PC-9 (cell line): ENCODE data around the gene MINDY1. TPM values are rescaled to one million over a fixed set of nuclear protein-coding genes. Genes with fewer than 3 reads are reported as not detected.

Experiments used
- Bru-seq: library from RNA; stranded (reverse); fragments of 400-500 nt; gene quantifications from one replicate; lab custom pipeline; 2021; lab: Mats Ljungman, UMichigan
- BruChase-seq, 2 experiments: library from RNA; stranded (reverse); fragments of 400-500 nt; gene quantifications; one replicate each; lab custom pipeline; 2021; lab: Mats Ljungman, UMichigan
- BruUV-seq: library from RNA; stranded (reverse); fragments of 400-500 nt; replicated peaks from 2 replicates; lab custom pipeline; 2021; lab: Mats Ljungman, UMichigan
- CTCF ChIA-PET: fragments of 300-600 bp; sonication (Branson Sonifier 250); formaldehyde crosslinking; loops from one replicate; lab custom pipeline; 2022; ENCODE audit warnings: antibody characterized with exemption; lab: Charles Lee
- POLR2A ChIA-PET: fragments of 300-600 bp; sonication (Branson Sonifier 250); formaldehyde crosslinking; loops from one replicate; lab custom pipeline; 2022; ENCODE audit warnings: antibody characterized with exemption; ENCODE audit not compliant: unreplicated experiment; lab: Charles Lee
- DNase-seq, 2 experiments: peaks; one replicate each; pipeline versions ENCODE4 v3.0.0 to v3.0.0-alpha.2; 2015 to 2022; ENCODE audit warnings: mixed read lengths in 1 of 2
- H2AFZ ChIP-seq: fragments of 200-600 bp; sonication (generic); 2 replicates; pipeline ENCODE4 v1.8.1; 2017; ENCODE audit warnings: antibody characterized with exemption
- H3F3A ChIP-seq: fragments of 200-600 bp; sonication (generic); 2 replicates; pipeline ENCODE4 v1.8.1; 2017; ENCODE audit warnings: antibody characterized with exemption, mild to moderate bottlenecking, low read depth; ENCODE audit not compliant: insufficient read depth
- H3K27ac ChIP-seq: fragments of 200-600 bp; sonication (generic); 2 replicates; pipeline ENCODE4 v1.6.1; 2016; ENCODE audit warnings: mixed run types
- H3K27me3 ChIP-seq: fragments of 200-600 bp; sonication (generic); 2 replicates; pipeline ENCODE4 v1.6.1; 2016; ENCODE audit warnings: low read depth, mixed run types; ENCODE audit not compliant: insufficient read depth
- H3K36me3 ChIP-seq: fragments of 200-600 bp; sonication (generic); 2 replicates; pipeline ENCODE4 v1.6.1; 2016; ENCODE audit warnings: low read depth, mixed run types
- H3K4me1 ChIP-seq: fragments of 200-600 bp; sonication (generic); replicated peaks from 2 replicates; pipeline ENCODE4 v1.6.1; 2016; ENCODE audit warnings: mixed run types; ENCODE audit not compliant: insufficient read depth
- H3K4me2 ChIP-seq: fragments of 200-600 bp; sonication (generic); 2 replicates; pipeline ENCODE4 v1.6.1; 2017; ENCODE audit warnings: mixed run types
- H3K4me3 ChIP-seq: fragments of 200-600 bp; sonication (generic); 2 replicates; pipeline ENCODE4 v1.6.1; 2016; ENCODE audit warnings: mixed run types
- H3K79me2 ChIP-seq: fragments of 200-600 bp; sonication (generic); 2 replicates; pipeline ENCODE4 v1.6.1; 2017; ENCODE audit warnings: low read depth, mixed run types
- H3K9me2 ChIP-seq: fragments of 200-600 bp; sonication (generic); 2 replicates; pipeline ENCODE4 v1.8.1; 2017; ENCODE audit warnings: mild to moderate bottlenecking; ENCODE audit not compliant: insufficient read depth
- H3K9me3 ChIP-seq: fragments of 200-600 bp; sonication (generic); 2 replicates; pipeline ENCODE4 v1.8.1; 2016; ENCODE audit warnings: low read depth; ENCODE audit not compliant: insufficient read depth
- H4K20me1 ChIP-seq: fragments of 200-600 bp; sonication (generic); 2 replicates; pipeline ENCODE4 v1.8.1; 2017; ENCODE audit not compliant: insufficient read depth
- EZH2 ChIP-seq: fragments of 200-600 bp; sonication (generic); IDR thresholded peaks from 2 replicates; pipeline ENCODE4 v1.8.0; 2017; ENCODE audit warnings: antibody characterized with exemption, low read depth
- intact Hi-C: fragments of 100-400 bp; cut with micrococcal nuclease; formaldehyde crosslinking; loops from one replicate; pipeline ENCODE4 v1.10.0; 2022; ENCODE audit not compliant: unreplicated experiment
- long read RNA-seq: library from polyadenylated mRNA; stranded (forward); transcript quantifications from one replicate; pipeline ENCODE4 v2.0.0, GENCODE V29; 2022
- total RNA-seq: library from RNA; stranded (reverse); gene quantifications from 2 replicates; pipeline ENCODE4 v1.2.3, GENCODE V29; 2021
- TF ChIP-seq, protein P1 (sequence below): fragments of 200-600 bp; sonication (generic); conservative IDR thresholded peaks from 2 replicates; pipeline ENCODE4 v1.6.1; 2017; ENCODE audit warnings: mixed run types, antibody characterized with exemption, mild to moderate bottlenecking, moderate library complexity

Gene MINDY1, protein sequence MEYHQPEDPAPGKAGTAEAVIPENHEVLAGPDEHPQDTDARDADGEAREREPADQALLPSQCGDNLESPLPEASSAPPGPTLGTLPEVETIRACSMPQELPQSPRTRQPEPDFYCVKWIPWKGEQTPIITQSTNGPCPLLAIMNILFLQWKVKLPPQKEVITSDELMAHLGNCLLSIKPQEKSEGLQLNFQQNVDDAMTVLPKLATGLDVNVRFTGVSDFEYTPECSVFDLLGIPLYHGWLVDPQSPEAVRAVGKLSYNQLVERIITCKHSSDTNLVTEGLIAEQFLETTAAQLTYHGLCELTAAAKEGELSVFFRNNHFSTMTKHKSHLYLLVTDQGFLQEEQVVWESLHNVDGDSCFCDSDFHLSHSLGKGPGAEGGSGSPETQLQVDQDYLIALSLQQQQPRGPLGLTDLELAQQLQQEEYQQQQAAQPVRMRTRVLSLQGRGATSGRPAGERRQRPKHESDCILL
- total RNA-seq (15.6 and 17.6 TPM in 2 replicates), Bru-seq, nascent RNA (percentile 43 among the genes with signal in this experiment), BruChase-seq, experiment 1, labeled RNA remaining after a 2-hour chase (percentile 51 among the genes with signal in this experiment), BruChase-seq, experiment 2, labeled RNA remaining after a 6-hour chase (percentile 57 among the genes with signal in this experiment)
- long read RNA-seq, partial matches to known transcripts: 1 of 10 reads
- long read RNA-seq, other reads (novel, unspliced or antisense): 9 of 10 reads

- TF ChIP-seq, protein P1, sequence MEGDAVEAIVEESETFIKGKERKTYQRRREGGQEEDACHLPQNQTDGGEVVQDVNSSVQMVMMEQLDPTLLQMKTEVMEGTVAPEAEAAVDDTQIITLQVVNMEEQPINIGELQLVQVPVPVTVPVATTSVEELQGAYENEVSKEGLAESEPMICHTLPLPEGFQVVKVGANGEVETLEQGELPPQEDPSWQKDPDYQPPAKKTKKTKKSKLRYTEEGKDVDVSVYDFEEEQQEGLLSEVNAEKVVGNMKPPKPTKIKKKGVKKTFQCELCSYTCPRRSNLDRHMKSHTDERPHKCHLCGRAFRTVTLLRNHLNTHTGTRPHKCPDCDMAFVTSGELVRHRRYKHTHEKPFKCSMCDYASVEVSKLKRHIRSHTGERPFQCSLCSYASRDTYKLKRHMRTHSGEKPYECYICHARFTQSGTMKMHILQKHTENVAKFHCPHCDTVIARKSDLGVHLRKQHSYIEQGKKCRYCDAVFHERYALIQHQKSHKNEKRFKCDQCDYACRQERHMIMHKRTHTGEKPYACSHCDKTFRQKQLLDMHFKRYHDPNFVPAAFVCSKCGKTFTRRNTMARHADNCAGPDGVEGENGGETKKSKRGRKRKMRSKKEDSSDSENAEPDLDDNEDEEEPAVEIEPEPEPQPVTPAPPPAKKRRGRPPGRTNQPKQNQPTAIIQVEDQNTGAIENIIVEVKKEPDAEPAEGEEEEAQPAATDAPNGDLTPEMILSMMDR: peak; percentile 68
- no peak for TF ChIP-seq EZH2
Measured at GRCh38 chr1:151006327-151007052, at the start of gene MINDY1. MINDY1 (minus strand) TSS chr1:151006902; CDS start chr1:151002617, 4,285 bp downstream.

DNA sequence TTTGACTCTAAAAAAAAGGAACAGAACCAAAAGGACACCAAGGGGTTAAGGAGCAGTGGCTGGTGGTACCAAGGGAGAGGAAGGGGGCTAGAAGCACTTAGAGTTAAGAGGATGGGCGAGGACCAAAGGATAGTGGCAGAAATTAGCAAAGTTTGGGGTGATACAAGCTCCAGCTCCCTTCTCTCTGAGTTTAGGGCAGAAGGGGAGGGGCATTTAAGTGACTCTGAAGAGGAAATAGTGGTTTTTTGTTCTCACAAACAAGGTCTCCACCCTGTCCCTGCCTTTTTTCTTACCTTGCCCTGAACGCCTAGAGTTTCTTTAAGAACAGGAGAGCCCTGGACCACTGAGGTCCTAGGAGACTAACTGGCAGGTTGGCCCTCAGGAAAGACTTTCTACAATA lies 49.4 kb upstream of the MINDY1 start:
- Histone ChIP-seq H3K27ac (no peak overlapping the region), H3K27me3 (no peaks in the 10 kb centered on the region), H3K79me2 (peaks cover 47% of the 10 kb centered on the region), H4K20me1 (peaks cover 14% of the 10 kb centered on the region; the same call in 1 of the 2 replicates), H3K36me3 (peaks cover 38% of the 10 kb centered on the region), H2AFZ (no peak overlapping the region), H3K9me3 (no peaks in the 10 kb centered on the region), H3F3A (peaks cover 37% of the 10 kb centered on the region), H3K4me3 (no peak overlapping the region), H3K9me2 (no peaks in the 10 kb centered on the region), H3K4me1 (peaks cover 43% of the 10 kb centered on the region), H3K4me2 (peak overlapping the region; percentile 37)
- CTCF ChIA-PET: no interaction called here
- BruUV-seq: no TSS peak
- intact Hi-C loops: no loop called here
- DNase-seq: no peak
- TF ChIP-seq EZH2: no peak
- POLR2A ChIA-PET: interaction anchor here (0.6 kb wide), 2 partner anchors 20 to 193 kb away, joined by 4 to 5 read pairs; partner anchors contain the start of gene BNIPL

More at GRCh38 chr1:151006327-151007052, at the start of gene MINDY1:
- H3K4me1 ChIP-seq: peaks cover 56% of the 10 kb centered on the region
- BruUV-seq: TSS peak; percentile 38
- H3K79me2 ChIP-seq: peaks cover 24% of the 10 kb centered on the region
- peak within 1 kb of the TSS; percentile 86 for H3K4me2 ChIP-seq
- peak; percentile 64 to 72 for DNase-seq
- H3K27ac ChIP-seq: peak within 1 kb of the TSS; percentile 68
- H4K20me1 ChIP-seq: no peaks in the 10 kb centered on the region
- peak within 1 kb of the TSS; percentile 81 for H2AFZ ChIP-seq
- no peaks in the 10 kb centered on the region for H3K9me3 ChIP-seq
- H3K9me2 ChIP-seq: no peaks in the 10 kb centered on the region
- H3K27me3 ChIP-seq: no peaks in the 10 kb centered on the region
- intact Hi-C loops: loop anchor here (1.0 to 5.0 kb wide), 4 partner anchors 52 to 749 kb away; partner anchors contain the start of genes CA14, LYSMD1 and SCNM1
- ChIA-PET CTCF (interaction anchor here (0.5 to 2.1 kb wide), 4 partner anchors 9 to 26 kb away, joined by 3 to 11 read pairs (median 6); partner anchors contain the start of gene ANXA9), POLR2A (interaction anchor here (0.5 to 1.5 kb wide), 10 partner anchors 25 to 796 kb away, joined by 3 to 14 read pairs (median 4); partner anchors contain the start of genes ANXA9, BNIPL and GOLPH3L)
- no peaks in the 10 kb centered on the region for H3K36me3 ChIP-seq
- H3F3A ChIP-seq: peaks cover 28% of the 10 kb centered on the region
- peak within 1 kb of the TSS; percentile 56; the same call in 1 of the 2 replicates for H3K4me3 ChIP-seq

- Histone ChIP-seq H3F3A (peaks cover 42% of the 10 kb centered on the region), H3K4me1 (peaks cover 37% of the 10 kb centered on the region), H4K20me1 (peaks cover 14% of the 10 kb centered on the region; the same call in 1 of the 2 replicates), H3K27ac (no peak overlapping the region), H3K4me2 (peak overlapping the region; percentile 29), H3K36me3 (peaks cover 38% of the 10 kb centered on the region), H3K79me2 (peaks cover 47% of the 10 kb centered on the region), H3K4me3 (no peak overlapping the region), H3K9me3 (no peaks in the 10 kb centered on the region), H3K9me2 (no peaks in the 10 kb centered on the region), H3K27me3 (no peaks in the 10 kb centered on the region), H2AFZ (no peak overlapping the region)
- TF ChIP-seq EZH2: no peak
- TF ChIP-seq, protein P1: no peak
- ChIA-PET POLR2A (interaction anchor here (0.6 kb wide), 1 partner anchor 194 kb away, joined by 4 read pairs; no protein-coding TSS in a partner anchor), CTCF (no interaction called here)
- no TSS peak for BruUV-seq
- DNase-seq: no peak
- intact Hi-C loops: no loop called here
Measured at GRCh38 chr1:151055581-151055980, 48.9 kb upstream of the MINDY1 start.
